Suppressor macrophage treated with lipopolysaccharide for 1 hour (primary cell): ENCODE data around the gene SLC6A17.

ENCODE experiments used
- DNase-seq, 3 donors: peaks; one replicate each; pipeline ENCODE4 v3.0.0-alpha.2; 2020 to 2022

SLC6A17 gene

DNA sequence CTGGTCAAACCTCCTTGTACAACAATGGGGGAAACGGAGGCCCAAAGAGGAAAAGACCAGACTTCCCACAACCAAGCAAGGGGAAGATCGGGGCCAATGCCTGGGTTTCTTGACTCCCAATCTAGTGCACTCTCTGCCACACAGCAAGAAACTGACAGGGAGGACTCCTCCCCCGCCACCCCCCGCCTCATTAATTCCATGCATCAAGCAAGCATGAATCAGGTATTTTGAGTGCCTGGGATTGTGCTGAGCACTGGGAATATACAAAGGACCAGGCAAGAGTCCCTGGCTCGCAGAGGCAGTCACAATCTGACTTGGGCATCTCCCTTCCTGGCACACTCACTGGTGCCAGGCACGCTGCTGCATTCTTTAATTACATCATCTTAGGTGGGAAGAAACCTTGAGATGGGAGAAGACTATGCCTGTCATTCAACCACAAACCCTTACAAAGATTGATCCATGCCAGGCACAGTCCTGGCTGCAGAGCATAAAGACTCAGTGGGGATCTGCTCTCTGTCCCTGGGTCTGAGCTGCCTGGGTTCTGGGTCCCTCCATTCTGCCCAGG, 55.4 kb downstream of the SLC6A17 start:
- no peak for DNase-seq

DNA sequence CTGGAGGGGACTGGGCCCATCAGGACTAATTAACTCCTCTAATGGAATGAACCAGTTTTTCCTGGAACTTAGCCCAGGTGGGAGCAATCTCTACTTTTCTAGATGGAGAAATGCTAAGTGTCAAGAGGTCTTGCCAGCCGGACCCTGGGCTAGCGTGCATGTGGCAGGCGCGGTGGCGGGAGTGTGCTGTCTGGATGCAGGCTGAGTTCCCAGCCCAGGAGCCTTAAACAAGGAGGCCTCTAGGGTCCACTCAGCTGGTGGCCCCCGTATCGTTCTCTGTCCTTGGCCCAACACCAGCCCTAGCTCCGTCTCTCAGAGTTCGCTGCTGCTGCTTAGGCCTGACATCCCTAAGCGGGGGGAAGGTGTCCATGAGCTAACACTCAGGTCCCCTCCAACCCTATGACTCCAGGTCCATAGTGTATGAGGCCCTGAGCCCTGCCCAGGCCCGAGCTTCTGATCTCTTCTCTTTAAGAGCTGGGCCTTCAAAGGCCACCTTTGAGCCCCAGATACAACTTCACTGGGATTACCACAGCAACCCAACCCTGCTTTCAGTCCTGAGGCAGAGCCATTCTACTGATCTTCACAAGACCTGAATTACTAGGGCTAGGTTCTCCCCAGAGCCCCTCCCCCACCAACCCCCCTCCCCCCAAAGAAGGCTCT, 56.1 kb downstream of the SLC6A17 start:
- DNase-seq: no peak

DNA sequence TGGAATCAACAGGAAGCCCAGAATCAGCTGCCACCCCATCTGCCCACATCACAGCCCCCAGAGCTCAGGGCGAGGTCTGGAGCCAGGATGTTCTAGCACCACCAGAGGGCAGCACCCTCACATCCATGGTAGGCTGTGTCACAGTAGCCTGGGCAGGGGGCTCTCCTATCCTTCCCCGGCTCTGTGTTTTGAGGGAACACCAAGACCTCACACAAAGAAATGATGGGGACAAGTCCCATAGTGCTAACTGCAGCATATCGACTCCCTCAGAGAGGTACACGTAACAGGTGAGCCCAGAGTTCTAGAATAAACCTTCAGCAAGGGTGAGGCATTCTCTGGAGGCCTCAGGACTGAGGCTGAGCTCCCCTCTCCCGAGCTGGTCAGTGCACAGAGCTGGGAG, 57.5 kb downstream of the SLC6A17 start:
- peak; percentile 72 to 86 (median 81) for DNase-seq

DNA sequence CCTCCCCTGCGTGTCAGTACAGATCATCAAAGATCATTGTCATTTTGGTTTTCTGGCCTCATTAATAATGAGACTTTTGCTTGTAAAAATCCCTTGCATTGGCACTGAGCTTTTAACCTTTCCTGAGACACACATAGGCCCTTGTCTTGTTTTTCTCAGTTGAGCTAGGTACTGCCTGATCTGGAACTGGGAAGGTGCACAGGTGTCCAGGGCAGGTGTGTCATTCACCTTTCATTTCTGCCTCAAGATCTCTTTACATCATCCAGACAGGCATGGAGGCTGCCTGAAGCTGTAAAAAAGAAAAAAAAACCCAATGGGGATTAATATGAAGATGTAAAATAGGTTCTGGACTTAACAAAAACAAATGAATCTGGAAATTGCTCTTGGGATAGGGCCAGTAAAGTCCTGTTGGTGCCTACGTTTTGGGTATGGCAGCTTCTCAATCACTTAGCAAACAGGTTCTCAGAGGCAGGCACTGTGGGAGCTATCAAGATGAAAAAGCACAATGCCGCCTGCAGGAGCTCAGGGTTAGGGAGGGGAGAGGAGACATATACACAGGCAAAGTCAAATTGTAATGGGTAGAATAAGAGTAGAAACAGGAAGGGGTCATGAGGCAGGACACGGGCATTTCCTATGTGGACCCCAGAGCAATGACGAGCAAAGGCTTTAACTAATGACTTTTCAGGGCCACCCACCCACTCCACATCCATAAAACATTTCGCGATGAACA, 58.8 kb downstream of the SLC6A17 start:
- no peak for DNase-seq

DNA sequence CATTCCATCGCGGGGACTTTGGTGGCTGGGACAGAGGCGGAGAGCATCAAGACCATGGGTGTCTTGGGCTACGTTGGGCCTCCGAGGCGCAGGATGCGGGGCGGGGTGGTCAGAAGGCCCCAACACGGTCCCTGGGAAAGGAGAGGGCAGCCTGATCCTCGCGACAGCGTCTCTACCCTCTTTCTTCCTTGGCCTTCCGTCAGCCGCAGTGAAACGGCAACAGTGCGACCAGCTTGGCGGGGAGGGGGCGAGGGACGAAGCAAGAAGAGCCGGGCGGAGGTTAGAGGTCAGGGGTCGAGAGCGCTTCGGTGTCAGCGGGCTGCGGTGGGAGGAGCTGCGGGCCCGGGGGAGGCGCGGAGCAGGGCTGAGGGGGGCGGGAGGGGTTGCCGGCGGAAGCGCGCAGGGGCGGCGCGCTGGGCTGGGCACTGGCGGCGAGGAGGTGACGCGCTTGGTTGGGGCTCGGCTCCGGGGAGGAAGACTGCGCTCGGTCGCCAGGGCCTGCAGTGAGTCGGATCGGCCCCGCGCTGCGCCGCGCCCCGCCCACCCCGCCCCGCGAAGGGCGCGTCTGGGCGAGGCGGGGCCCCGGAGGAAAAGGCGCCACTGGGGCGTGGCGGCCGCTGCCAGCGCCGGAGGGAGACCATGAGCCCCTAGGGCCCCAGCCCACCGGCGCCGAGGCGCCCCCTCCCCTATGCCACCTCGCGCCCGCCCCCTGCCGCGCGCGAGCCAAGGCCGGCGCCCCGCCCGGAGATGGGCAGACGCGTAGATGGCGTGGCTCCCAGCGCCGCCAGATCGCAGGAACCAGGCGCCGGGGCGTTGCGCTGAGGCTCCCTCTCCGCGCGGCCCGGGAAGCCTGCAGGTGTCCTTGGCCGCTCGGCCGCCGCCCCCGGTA, 59.7 kb downstream of the SLC6A17 start, which contains the start of gene KCNC4:
Gene KCNC4, plus strand, starts transcription at position 600 of the 889 bp plus-strand sequence. CDS start 1,186 bp downstream, outside the sequence.
- peak; percentile 84 to 93 (median 90) for DNase-seq

DNA sequence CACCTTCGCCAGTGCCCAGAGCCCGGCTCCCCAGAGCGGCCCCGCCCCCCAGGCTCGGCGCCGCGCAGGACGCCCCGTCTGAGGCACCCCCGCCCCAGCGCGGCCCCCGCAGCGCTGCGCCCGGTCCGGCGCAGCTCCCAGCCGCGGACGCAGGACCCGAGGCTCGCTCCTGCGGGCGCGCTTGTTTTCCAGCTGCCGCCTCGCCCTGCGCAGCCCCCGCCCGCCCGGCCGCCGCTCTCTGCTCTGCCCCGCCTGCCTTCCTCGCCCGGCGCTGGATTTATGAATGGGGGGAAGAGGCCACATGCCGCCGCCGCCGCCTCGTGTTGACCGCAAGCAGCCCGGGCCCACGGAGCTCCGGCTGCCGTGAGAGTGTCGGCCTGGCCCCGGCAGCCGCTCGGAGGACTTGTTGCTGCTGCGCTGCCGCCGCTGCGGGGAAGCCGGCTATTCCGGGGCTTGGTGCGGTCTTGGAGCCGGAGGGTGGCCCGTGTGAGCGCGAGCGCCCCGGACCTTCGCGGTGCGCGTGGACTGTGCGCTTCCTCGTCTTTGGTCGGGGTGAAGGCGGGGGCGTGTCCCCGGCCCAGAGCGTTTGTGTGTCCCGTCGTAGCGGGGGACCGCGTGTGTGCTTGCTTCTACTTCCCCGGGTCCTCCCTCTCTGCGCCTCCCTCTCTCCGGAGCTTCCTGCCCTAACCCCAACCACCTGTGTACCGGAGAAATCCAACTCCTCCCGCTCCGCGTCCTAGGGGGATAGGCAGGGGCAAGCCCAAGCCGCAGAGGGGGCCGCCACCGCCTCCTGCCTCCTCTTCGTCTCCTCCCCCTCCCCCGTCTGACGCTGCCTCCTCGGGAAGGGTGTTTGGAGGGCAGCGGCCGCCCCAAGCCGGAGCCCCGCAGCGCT, 60.6 kb downstream of the SLC6A17 start:
- peak; percentile 28 to 76 (median 56) for DNase-seq

DNA sequence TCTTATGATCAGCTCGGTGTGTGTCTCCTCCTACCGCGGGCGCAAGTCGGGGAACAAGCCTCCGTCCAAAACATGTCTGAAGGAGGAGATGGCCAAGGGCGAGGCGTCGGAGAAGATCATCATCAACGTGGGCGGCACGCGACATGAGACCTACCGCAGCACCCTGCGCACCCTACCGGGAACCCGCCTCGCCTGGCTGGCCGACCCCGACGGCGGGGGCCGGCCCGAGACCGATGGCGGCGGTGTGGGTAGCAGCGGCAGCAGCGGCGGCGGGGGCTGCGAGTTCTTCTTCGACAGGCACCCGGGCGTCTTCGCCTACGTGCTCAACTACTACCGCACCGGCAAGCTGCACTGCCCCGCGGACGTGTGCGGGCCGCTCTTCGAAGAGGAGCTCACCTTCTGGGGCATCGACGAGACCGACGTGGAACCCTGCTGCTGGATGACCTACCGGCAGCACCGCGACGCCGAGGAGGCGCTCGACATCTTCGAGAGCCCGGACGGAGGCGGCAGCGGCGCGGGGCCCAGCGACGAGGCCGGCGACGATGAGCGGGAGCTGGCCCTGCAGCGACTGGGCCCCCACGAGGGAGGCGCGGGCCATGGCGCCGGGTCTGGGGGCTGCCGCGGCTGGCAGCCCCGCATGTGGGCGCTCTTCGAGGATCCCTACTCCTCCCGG, 61.3 kb downstream of the SLC6A17 start:
- peak; percentile 33 to 38 (median 38) for DNase-seq

DNA sequence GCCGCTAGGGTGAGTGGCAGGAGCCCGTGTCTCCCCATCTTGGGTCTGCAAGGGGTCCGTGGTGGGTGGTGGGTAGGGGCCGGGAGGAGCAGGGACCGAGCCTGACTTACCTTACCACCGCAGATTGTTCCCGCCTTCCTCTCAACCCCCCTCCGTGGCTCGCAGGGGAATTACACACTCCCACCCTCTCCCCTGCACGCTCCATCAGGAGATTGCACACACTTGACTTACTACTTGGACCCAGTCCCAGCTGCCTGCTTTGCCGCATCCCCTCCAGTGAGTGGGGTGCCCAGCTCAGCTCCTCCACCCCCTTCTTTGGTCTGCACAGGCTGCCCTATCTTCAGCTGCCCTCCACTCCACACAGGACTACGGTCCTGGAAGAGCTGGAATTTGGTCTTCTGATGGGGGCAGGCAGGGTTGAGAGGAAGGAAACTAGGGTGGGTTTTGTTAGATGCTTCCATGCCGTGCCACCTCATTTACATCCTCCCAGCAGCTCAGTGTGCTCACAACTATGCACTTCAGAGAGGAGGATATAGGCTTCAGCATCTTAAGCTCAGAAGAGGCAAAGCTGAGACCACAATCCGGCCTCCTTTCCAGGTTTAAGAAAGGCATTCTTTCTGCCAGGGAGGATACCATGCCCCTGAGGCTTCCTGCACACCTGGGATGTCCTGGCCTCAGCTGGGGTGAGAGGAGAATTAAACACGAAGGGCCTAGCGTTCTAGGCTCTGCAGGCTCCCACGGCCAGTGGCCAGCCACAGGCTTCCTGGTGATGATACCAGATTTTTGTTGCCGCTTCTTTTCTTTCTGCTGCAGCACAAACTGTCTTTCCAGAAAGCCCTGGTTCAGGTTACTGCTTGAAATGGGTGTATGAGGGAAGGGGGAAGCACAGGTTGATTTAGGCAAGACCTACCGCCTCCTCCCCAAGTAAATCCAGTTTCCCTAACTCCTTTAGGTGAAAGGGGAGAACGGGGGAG, 62.2 kb downstream of the SLC6A17 start:
- no peak for DNase-seq

DNA sequence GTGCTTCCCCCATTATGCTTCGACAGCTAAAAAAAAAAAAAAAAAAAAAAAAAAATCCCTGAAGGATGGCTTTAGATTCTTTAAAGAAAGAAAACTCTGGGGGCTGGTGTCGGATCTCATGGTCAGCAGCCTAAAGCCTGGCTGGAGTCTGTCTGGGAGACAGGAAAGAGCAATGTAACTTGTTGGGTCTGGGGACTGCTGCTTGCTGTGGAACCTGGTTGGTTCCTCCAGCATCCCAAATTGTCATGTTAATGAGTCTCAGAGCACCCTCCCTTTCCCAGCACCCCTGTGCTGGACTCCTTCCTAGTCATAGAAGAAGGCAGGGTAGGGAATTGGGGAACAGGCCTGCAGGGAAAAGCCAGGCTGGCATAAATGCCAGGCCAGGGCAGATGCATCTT, 62.8 kb downstream of the SLC6A17 start:
- DNase-seq: no peak

DNA sequence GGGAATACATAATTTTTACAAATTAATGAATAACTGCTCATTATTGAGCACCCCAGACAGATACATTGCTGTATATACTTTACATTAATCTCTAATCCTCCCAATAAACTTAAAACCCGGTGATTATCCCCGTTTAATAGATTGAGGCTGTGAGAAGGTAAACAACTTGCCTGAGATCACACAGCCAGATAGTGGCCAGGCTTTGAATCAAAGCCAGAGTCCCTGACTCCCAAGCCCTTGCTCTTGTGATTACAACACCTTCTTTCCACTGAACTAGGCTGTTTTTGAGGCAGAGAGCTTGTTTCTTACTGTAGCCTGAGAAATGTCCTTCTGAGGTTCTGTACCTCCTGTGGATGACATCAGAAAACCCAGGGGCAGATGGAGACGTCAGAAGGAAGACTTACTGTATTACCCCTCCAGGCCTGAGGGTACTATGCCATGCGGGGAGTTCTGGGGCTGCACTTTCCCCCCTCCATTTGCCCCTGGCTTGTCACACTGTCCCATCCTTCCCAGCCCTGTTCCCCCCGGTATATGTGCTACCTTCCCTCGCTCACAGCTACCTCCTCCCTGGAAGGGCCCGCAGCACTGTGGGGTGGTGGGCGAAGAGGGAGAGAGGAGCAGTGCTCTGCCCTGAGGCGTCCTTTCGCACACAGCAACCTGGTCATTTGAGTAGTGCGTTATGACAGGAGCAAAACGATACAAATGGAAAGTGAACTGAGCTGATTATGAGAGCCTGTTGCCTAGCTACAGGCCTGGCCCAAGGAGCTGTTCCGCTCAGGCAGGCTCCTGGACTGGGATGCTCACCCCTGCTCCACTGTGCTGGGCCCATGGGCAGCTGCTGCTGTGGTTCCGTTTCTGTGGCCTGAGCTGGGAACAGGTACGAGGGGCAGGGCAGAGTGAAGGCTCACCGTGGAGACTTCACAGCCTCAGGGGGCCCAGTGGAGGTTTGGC, 64.4 kb downstream of the SLC6A17 start:
- no peak for DNase-seq

DNA sequence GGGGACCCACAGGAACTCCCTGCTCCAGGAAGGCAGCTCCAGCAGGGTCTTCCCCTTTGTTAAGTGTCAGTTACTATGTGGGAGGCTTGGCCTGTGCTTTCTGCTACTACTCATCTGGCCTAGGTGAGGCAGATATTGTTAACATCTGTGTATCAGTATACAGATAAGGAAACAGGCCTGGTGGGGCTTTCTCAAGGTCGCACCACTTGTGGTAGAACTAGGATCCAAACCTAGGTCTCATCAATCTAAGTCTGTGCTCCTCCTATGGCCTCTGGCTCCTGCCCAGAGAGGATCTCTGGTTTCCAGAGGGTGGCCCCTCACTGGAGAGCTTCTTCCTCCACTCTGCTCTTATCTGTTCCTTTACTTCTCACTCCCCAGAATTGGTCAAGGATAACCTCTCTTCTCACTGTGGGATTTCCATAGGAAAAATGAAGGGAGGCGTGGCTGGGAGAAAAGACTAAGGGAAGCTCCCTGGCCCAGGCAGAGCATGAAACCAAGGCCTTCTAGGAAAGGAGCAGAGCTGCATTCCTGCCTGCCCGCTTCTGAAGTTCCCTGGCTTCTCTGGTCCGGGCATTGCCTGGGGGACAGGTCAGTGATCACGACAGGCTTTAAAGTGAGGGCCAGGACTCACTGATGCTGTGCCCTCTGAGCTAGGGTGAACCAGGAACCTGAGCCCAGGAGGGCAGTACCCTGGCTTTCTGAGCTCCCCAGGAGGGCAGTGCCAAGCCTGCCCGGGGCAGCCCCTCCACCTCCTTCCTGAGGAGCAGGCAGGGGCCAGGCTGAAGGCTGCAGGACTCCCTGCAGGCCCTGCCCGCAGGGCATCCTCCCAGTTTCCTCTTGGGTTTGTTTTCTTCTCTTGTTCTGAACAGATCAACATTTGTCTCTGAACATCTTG, 65.6 kb downstream of the SLC6A17 start:
- no peak for DNase-seq

DNA sequence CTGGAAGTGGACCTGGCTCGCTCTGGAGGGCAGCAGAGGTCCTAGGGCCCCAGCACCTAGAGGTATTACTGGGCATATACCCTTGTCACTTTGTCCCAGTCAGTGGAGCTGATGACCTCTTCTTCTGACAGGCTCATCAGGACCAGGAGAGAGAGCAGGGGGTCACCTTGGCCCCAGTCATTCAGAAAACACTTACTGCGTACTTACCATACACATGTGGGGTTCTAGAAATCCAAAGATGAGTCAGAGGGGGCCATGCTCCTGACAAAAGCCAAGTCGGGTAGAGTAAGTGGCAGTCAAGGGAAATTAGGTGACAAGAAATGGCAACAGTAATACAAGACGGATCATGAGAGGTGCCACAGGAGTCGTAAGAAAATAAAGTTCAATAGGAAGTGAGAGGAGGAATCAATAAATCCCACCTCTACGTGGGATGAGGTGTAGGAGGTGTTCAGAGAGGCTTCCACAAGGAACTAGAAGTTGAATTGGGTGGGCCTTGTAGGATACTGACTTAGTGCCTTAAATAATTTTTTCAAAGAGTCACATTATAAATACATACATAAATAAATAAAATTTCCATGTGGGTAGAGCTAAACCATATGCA, 66.7 kb downstream of the SLC6A17 start:
- DNase-seq: no peak

DNA sequence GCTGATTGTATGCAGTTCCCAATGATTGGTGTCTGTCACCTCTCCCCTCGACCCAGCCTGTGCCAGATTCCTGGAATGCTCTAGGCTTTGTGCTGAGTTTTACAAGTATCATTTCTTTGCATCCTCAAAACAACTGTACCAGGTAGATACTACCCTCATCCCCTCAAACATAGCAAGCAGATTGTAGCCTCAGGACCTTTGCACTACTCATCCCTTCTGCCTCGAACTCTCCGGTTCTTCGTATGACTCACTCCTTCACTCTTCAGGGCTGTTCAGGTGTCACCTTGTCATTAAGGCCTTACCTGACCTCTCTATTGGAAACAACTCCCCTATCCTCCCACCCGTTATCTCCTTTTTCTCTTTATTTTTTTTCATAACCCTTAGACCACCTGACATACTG, 67.8 kb downstream of the SLC6A17 start:
- no peak for DNase-seq

DNA sequence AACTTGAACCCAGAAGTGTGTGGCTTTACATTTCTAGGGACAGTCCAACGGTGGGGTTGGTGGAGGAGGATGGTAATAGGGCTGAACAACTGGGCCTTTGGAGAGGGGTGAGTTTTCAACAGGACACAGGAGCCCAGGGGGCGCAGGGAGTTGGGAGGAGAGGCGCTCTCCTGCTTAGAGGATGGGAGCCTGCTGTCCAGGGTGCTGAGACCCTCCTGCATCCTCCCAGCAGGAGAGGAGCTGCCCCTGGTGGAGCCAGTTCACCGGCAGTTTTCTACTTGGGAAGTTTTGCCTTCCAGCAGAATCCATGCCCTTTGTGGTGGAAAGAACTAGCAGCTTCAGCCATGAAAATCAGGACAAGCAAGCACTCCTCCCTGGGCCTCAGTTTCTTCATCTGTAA, 68.4 kb downstream of the SLC6A17 start:
- no peak for DNase-seq

DNA sequence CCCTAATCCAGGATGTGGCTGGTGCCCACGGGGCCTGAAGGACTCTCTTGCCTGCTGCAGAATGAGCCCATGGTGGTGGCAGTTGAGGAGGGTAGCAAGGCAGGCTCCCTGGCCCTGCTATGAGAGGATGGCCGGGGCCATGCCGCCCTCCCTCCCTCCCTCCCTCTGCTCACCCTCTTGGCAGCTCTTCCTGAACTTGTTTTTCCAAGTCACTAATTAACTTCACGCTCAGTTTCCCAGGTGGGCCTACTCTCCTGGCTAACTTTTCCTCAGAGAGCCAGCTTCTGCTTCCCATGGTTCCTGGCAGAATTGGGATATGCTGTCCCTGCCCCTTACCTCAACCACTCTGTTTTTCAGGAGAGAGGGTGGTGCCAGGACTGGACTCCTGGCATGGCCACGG, 70.0 kb downstream of the SLC6A17 start:
- no peak for DNase-seq

DNA sequence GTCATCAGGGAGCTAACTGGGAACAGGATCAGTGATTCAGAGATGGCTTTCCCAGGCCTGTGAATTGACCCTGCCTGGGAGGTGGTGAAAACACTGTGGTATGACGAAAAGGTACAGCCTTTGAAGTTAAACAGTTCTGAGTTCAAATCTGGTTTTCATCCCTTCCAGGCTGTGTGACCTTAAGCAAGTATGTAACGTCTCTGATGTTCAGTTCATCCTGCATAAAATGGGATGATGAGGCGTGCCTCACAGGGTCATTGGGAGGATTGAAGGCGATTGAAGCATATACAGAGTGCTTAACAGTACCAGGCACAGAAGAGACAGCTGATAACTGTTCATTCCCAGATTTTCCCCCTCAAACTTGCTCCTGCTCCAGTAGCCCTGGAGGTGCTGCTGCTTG, 70.8 kb downstream of the SLC6A17 start:
- no peak for DNase-seq

DNA sequence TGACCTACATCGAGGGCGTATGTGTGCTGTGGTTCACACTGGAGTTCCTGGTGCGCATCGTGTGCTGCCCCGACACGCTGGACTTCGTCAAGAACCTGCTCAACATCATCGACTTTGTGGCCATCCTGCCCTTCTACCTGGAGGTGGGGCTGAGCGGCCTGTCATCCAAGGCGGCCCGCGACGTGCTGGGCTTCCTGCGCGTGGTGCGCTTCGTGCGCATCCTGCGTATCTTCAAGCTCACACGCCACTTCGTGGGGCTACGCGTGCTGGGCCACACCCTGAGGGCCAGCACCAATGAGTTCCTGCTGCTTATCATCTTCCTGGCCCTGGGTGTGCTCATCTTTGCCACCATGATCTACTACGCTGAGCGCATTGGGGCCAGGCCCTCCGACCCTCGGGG, 72.8 kb downstream of the SLC6A17 start:
- no peak for DNase-seq

DNA sequence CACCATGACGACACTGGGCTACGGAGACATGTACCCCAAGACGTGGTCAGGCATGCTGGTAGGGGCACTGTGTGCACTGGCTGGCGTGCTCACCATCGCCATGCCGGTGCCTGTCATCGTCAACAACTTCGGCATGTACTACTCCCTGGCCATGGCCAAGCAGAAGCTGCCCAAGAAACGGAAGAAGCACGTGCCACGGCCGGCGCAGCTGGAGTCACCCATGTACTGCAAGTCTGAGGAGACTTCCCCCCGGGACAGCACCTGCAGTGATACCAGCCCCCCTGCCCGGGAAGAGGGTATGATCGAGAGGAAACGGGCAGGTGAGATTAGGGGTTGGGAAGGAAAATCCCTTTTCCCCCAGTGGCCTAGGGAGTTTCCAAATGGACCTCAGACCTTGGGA, 73.3 kb downstream of the SLC6A17 start:
- no peak for DNase-seq
